ENCODE results near the gene GHR. TPM values are rescaled to one million over a fixed set of nuclear protein-coding genes. Genes with fewer than 3 reads are reported as not detected.

Gene GHR
- polyA plus RNA-seq, 1 donor from 2014 or later, result 0.31 TPM

GRCh38 chr5:42520957-42521356 is 97.7 kb downstream of the GHR start:
- Histone ChIP-seq H3K27me3 (ENCODE audit: insufficient read depth, low read depth, low read length) (no peaks in the 10 kb centered on the region), H3K36me3 (ENCODE audit: insufficient read depth, low read length) (no peaks in the 10 kb centered on the region), H3K9me2 (ENCODE audit: insufficient read depth, low read length) (no peaks in the 10 kb centered on the region), H3K9ac (ENCODE audit: low read length) (no peak overlapping the region), H3K4me2 (ENCODE audit: low read length) (no peak overlapping the region), H3F3A (ENCODE audit: insufficient read depth, low read length, poor library complexity, severe bottlenecking) (no peaks in the 10 kb centered on the region), H3K79me2 (replicated peaks; ENCODE audit: insufficient read depth, low read length) (no peaks in the 10 kb centered on the region), H3K4me3 (ENCODE audit: low read length) (no peak overlapping the region), H3K27ac (ENCODE audit: low read length) (no peak overlapping the region), H2AFZ (ENCODE audit: low read depth, low read length) (no peak overlapping the region), H3K9me3 (ENCODE audit: low read length) (no peaks in the 10 kb centered on the region), H4K20me1 (ENCODE audit: insufficient read depth) (no peaks in the 10 kb centered on the region)
- TF ChIP-seq POLR2AphosphoS5 (IDR thresholded peaks at IDR 0.05) (no peak), EZH2 (IDR thresholded peaks at IDR 0.05; ENCODE audit: borderline replicate concordance, insufficient read depth, low read length, poor library complexity, severe bottlenecking) (no peak), EP300 (conservative IDR thresholded peaks at IDR 0.05; ENCODE audit: poor library complexity, severe bottlenecking) (no peak), RAD21 (conservative IDR thresholded peaks at IDR 0.05) (no peak)

GRCh38 chr5:42521406-42521805 is 98.2 kb downstream of the GHR start:
- H4K20me1 ChIP-seq (ENCODE audit: insufficient read depth), result no peaks in the 10 kb centered on the region
- no peak for TF ChIP-seq EZH2 (IDR thresholded peaks at IDR 0.05; ENCODE audit: borderline replicate concordance, insufficient read depth, low read length, poor library complexity, severe bottlenecking)
- TF ChIP-seq RAD21 (conservative IDR thresholded peaks at IDR 0.05), result no peak
- TF ChIP-seq CTCF (IDR thresholded peaks at IDR 0.05; ENCODE audit: poor library complexity, severe bottlenecking), result no peak
- TF ChIP-seq TAF1 (IDR thresholded peaks at IDR 0.05; ENCODE audit: low read depth), result no peak
- TF ChIP-seq EP300 (conservative IDR thresholded peaks at IDR 0.05; ENCODE audit: poor library complexity, severe bottlenecking), result no peak
- H3F3A ChIP-seq (ENCODE audit: insufficient read depth, low read length, poor library complexity, severe bottlenecking), result no peaks in the 10 kb centered on the region
- H3K27me3 ChIP-seq (ENCODE audit: insufficient read depth, low read depth, low read length), result no peaks in the 10 kb centered on the region
- H3K79me2 ChIP-seq (replicated peaks; ENCODE audit: insufficient read depth, low read length), result no peaks in the 10 kb centered on the region
- no peaks in the 10 kb centered on the region for H3K9me3 ChIP-seq (ENCODE audit: low read length)
- H2AFZ ChIP-seq (ENCODE audit: low read depth, low read length), result no peak overlapping the region
- H3K36me3 ChIP-seq (ENCODE audit: insufficient read depth, low read length), result no peaks in the 10 kb centered on the region
- H3K9ac ChIP-seq (ENCODE audit: low read length), result no peak overlapping the region
- no peak overlapping the region for H3K4me3 ChIP-seq (ENCODE audit: low read length)
- no peaks in the 10 kb centered on the region for H3K9me2 ChIP-seq (ENCODE audit: insufficient read depth, low read length)
- H3K4me2 ChIP-seq (ENCODE audit: low read length), result no peak overlapping the region
- no peak overlapping the region for H3K27ac ChIP-seq (ENCODE audit: low read length)

GRCh38 chr5:42522783-42523182 is 99.5 kb downstream of the GHR start:
- no peak overlapping the region for H2AFZ ChIP-seq (ENCODE audit: low read depth, low read length)
- no peak overlapping the region for H3K4me3 ChIP-seq (ENCODE audit: low read length)
- H3K9me2 ChIP-seq (ENCODE audit: insufficient read depth, low read length), result no peaks in the 10 kb centered on the region
- H4K20me1 ChIP-seq (ENCODE audit: insufficient read depth), result no peaks in the 10 kb centered on the region
- H3K36me3 ChIP-seq (ENCODE audit: insufficient read depth, low read length), result no peaks in the 10 kb centered on the region
- no peaks in the 10 kb centered on the region for H3K79me2 ChIP-seq (replicated peaks; ENCODE audit: insufficient read depth, low read length)
- H3K4me2 ChIP-seq (ENCODE audit: low read length), result no peak overlapping the region
- H3F3A ChIP-seq (ENCODE audit: insufficient read depth, low read length, poor library complexity, severe bottlenecking), result no peaks in the 10 kb centered on the region
- no peak overlapping the region for H3K9ac ChIP-seq (ENCODE audit: low read length)
- H3K27ac ChIP-seq (ENCODE audit: low read length), result no peak overlapping the region
- TF ChIP-seq MXI1 (conservative IDR thresholded peaks at IDR 0.05; ENCODE audit: poor library complexity, severe bottlenecking) (no peak), SMC3 (conservative IDR thresholded peaks at IDR 0.05; ENCODE audit: poor library complexity) (no peak), EP300 (conservative IDR thresholded peaks at IDR 0.05; ENCODE audit: poor library complexity, severe bottlenecking) (no peak), POLR2AphosphoS5 (IDR thresholded peaks at IDR 0.05) (no peak), RAD21 (conservative IDR thresholded peaks at IDR 0.05) (no peak), REST (IDR thresholded peaks at IDR 0.05; ENCODE audit: borderline replicate concordance) (no peak), EZH2 (IDR thresholded peaks at IDR 0.05; ENCODE audit: borderline replicate concordance, insufficient read depth, low read length, poor library complexity, severe bottlenecking) (no peak), TAF1 (IDR thresholded peaks at IDR 0.05; ENCODE audit: low read depth) (no peak), CTCF (IDR thresholded peaks at IDR 0.05; ENCODE audit: poor library complexity, severe bottlenecking) (no peak)
- H3K27me3 ChIP-seq (ENCODE audit: insufficient read depth, low read depth, low read length), result no peaks in the 10 kb centered on the region
- H3K9me3 ChIP-seq (ENCODE audit: low read length), result no peaks in the 10 kb centered on the region

Measured in neural cell (in vitro differentiated cells).